ENCODE measurements around the gene SLC66A2.
"Not testable (repeated sequence)": the region's sequence is repeated elsewhere in the genome, so short reads cannot be mapped to it uniquely, and the experiment has no call there.

SLC66A2 gene

GRCh38 chr18:79951545-79952455 lies at the start of gene SLC66A2:
SLC66A2 (minus strand) TSS chr18:79951653; CDS start chr18:79950926, 727 bp downstream.
- peak; percentile 66 for DNase-seq

GRCh38 chr18:80000877-80001276 lies 49.4 kb upstream of the SLC66A2 start:
- no peak for DNase-seq

- not testable (repeated sequence) for DNase-seq
Observed at GRCh38 chr18:79999701-80000100, 48.2 kb upstream of the SLC66A2 start.

- DNase-seq, result no peak
Observed at GRCh38 chr18:79991494-79991893, 40.0 kb upstream of the SLC66A2 start.

- no peak for DNase-seq
Observed at GRCh38 chr18:79989195-79989497, 37.7 kb upstream of the SLC66A2 start.

GRCh38 chr18:79988451-79989194 lies 37.2 kb upstream of the SLC66A2 start, which contains the start of gene TXNL4A:
TXNL4A (minus strand) TSS chr18:79988563; CDS start chr18:79988392, 171 bp downstream.
- DNase-seq, result peak; percentile 58

GRCh38 chr18:79988071-79988450 lies 36.6 kb upstream of the SLC66A2 start:
- peak; percentile 15 for DNase-seq

GRCh38 chr18:79987566-79987965 lies 36.1 kb upstream of the SLC66A2 start:
- DNase-seq, result no peak

- DNase-seq, result no peak
Observed at GRCh38 chr18:79986726-79987125, 35.3 kb upstream of the SLC66A2 start.

- DNase-seq, result no peak
Observed at GRCh38 chr18:79985172-79985571, 33.7 kb upstream of the SLC66A2 start.

GRCh38 chr18:79983793-79984192 lies 32.3 kb upstream of the SLC66A2 start:
- DNase-seq, result no peak

- DNase-seq, result no peak
Observed at GRCh38 chr18:79983253-79983652, 31.8 kb upstream of the SLC66A2 start.

- no peak for DNase-seq
Observed at GRCh38 chr18:79982736-79983135, 31.3 kb upstream of the SLC66A2 start.

GRCh38 chr18:79980585-79980984 lies 29.1 kb upstream of the SLC66A2 start:
- no peak for DNase-seq

- DNase-seq, result no peak
Observed at GRCh38 chr18:79979843-79980242, 28.4 kb upstream of the SLC66A2 start.

GRCh38 chr18:79975985-79976680 lies 24.7 kb upstream of the SLC66A2 start:
- DNase-seq, result no peak

GRCh38 chr18:79975043-79975442 lies 23.6 kb upstream of the SLC66A2 start:
- no peak for DNase-seq

- no peak for DNase-seq
Observed at GRCh38 chr18:79974025-79974654, 22.7 kb upstream of the SLC66A2 start.

- DNase-seq, result no peak
Observed at GRCh38 chr18:79973517-79973916, 22.1 kb upstream of the SLC66A2 start.

- no peak for DNase-seq
Observed at GRCh38 chr18:79972720-79973119, 21.3 kb upstream of the SLC66A2 start.

GRCh38 chr18:79971986-79972385 lies 20.5 kb upstream of the SLC66A2 start:
- no peak for DNase-seq

- DNase-seq, result no peak
Observed at GRCh38 chr18:79971211-79971952, 19.9 kb upstream of the SLC66A2 start.

Measured in NCI-H510A (cell line).